ENCODE results near the gene ANKIB1. TPM values are rescaled to one million over a fixed set of nuclear protein-coding genes. Genes with fewer than 3 reads are reported as not detected.

Gene ANKIB1
- total RNA-seq, 2 experiments from 2014 or later: 34.8 to 39.9 TPM

GRCh38 chr7:92446869-92447344 lies 201.1 kb downstream of the ANKIB1 start:
- no peaks in the 10 kb centered on the region for H3K9me3 Mint-ChIP-seq
- peaks cover 16% of the 10 kb centered on the region for H3K4me1 Mint-ChIP-seq (ENCODE audit: low read depth)
- H3K27ac Mint-ChIP-seq: peak overlapping the region; percentile 81
- ChIA-PET POLR2A (interaction anchor here (0.6 to 3.1 kb wide), 7 partner anchors 16 to 507 kb away, joined by 3 to 17 read pairs (median 4); partner anchors contain the start of genes ANKIB1, CYP51A1, KRIT1 and PEX1), CTCF (interaction anchor here (0.6 to 5.4 kb wide), 31 partner anchors 11 to 1992 kb away, joined by 3 to 125 read pairs (median 5); partner anchors contain the start of genes AKAP9, ANKIB1, CYP51A1 and KRIT1)
- H3K36me3 Mint-ChIP-seq: peaks cover 16% of the 10 kb centered on the region
- H3K4me3 Mint-ChIP-seq: peak overlapping the region; percentile 77
- intact Hi-C loops (cut with micrococcal nuclease): loop anchor here (1.0 to 5.0 kb wide), 7 partner anchors 23 to 1185 kb away; partner anchors contain the start of genes CYP51A1, FZD1, LRRD1 and PEX1
- no peak for DNase-seq
- H3K27me3 Mint-ChIP-seq: no peaks in the 10 kb centered on the region

DNA sequence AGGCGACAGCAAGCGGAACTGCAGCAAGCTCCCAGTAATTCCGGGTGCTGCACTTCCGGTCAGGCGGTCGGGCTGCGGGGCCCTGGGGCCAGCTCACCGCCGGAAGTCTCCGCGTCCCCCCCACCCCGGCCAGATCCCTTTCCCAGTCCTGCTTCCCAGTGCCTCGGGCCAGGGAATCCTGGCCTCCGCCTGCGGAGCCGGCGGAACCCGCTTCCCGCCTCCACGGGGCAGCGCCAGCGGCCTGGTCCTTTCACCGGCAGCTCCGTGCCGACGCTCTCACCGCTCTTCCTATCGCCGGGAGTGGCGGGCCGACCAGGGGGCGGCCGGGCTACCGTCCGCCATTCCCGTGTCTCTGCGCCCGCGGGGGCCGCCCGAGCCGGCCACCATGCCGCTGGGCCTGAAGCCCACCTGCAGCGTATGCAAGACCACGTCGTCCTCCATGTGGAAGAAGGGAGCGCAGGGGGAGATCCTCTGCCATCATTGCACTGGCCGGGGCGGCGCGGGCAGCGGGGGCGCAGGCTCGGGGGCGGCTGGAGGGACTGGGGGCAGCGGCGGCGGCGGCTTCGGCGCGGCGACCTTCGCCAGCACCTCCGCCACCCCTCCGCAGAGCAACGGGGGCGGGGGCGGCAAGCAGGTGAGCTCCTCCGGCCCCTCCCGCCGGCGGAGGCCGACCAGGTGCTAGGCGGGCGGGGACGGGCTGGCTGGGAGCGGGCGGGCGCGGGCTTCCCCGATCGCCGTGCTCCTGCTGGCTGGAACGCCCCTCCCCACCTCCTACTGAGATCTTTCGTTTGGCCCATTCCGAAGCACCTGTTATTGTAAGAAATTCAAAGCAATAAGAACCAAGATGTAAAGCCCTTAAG lies 201.8 kb downstream of the ANKIB1 start, which contains the start of gene GATAD1:
Gene GATAD1, plus strand, starts transcription at position 138 of the 860 bp plus-strand sequence. Its CDS starts 248 bp downstream, at position 386.
- Mint-ChIP-seq H3K4me3 (peak within 1 kb of the TSS; percentile 82), H3K4me1 (ENCODE audit: low read depth) (peaks cover 16% of the 10 kb centered on the region), H3K27me3 (no peaks in the 10 kb centered on the region), H3K27ac (peak within 1 kb of the TSS; percentile 81), H3K36me3 (peaks cover 16% of the 10 kb centered on the region), H3K9me3 (no peaks in the 10 kb centered on the region)
- POLR2A ChIA-PET: interaction anchor here (0.6 to 3.1 kb wide), 9 partner anchors 13 to 577 kb away, joined by 3 to 17 read pairs (median 3); partner anchors contain the start of genes ANKIB1, CYP51A1, KRIT1 and PEX1
- CTCF ChIA-PET: interaction anchor here (0.8 to 5.4 kb wide), 32 partner anchors 10 to 670 kb away, joined by 3 to 125 read pairs (median 5); partner anchors contain the start of genes AKAP9, ANKIB1, CYP51A1 and KRIT1
- peak; percentile 88 for DNase-seq
- intact Hi-C loops (cut with micrococcal nuclease): loop anchor here (1.0 to 5.0 kb wide), 10 partner anchors 23 to 1185 kb away; partner anchors contain the start of genes AKAP9, ANKIB1, CYP51A1 and FZD1

GRCh38 chr7:92448205-92448747 lies 202.5 kb downstream of the ANKIB1 start:
- intact Hi-C loops (cut with micrococcal nuclease): loop anchor here (1.0 to 5.0 kb wide), 5 partner anchors 203 to 1186 kb away; partner anchors contain the start of genes AKAP9, ANKIB1, FZD1 and KRIT1
- H3K27me3 Mint-ChIP-seq: no peaks in the 10 kb centered on the region
- peak overlapping the region; percentile 81 for H3K27ac Mint-ChIP-seq
- ChIA-PET POLR2A (interaction anchor here (0.6 to 3.1 kb wide), 6 partner anchors 12 to 577 kb away, joined by 3 to 17 read pairs (median 6); partner anchors contain the start of genes ANKIB1, CYP51A1, KRIT1 and PEX1), CTCF (interaction anchor here (1.0 to 5.4 kb wide), 22 partner anchors 9 to 670 kb away, joined by 3 to 125 read pairs (median 6); partner anchors contain the start of genes ANKIB1, KRIT1, LRRD1 and MTERF1)
- peak; percentile 66 for DNase-seq
- no peaks in the 10 kb centered on the region for H3K9me3 Mint-ChIP-seq
- peak overlapping the region; percentile 82 for H3K4me3 Mint-ChIP-seq
- peaks cover 16% of the 10 kb centered on the region for H3K36me3 Mint-ChIP-seq
- H3K4me1 Mint-ChIP-seq (ENCODE audit: low read depth): peaks cover 16% of the 10 kb centered on the region

Small RNA genes lying within 50 kb of the gene (microRNA-seq; reads per million reads assigned to microRNA genes)
- gene MIR1285-1 (ENCODE audit: borderline microRNAs expressed, borderline number of aligned reads, borderline replicate concordance): not detected

Other genes with a start within 250 kb of the ANKIB1 start
- gene CYP51A1, start 111.5 kb upstream of the ANKIB1 start, total RNA-seq: 10 to 100 TPM; 72.3 to 74.7 TPM
- gene LRRD1, start 66.8 kb upstream of the ANKIB1 start, total RNA-seq: not detected
- gene KRIT1, start 60 bp upstream of the ANKIB1 start, total RNA-seq: 10 to 100 TPM; 29.2 to 29.3 TPM
- 10 to 100 TPM; 19.4 to 21.2 TPM for gene GATAD1, start 201.5 kb downstream of the ANKIB1 start, total RNA-seq
- gene ERVW-1, start 232.0 kb downstream of the ANKIB1 start, total RNA-seq: not detected

Data from activated CD4-positive, alpha-beta memory T cell treated with anti-CD3 and anti-CD28 coated beads for 36 hours (primary cell).